ENCODE data around the gene PXMP4.

DNA sequence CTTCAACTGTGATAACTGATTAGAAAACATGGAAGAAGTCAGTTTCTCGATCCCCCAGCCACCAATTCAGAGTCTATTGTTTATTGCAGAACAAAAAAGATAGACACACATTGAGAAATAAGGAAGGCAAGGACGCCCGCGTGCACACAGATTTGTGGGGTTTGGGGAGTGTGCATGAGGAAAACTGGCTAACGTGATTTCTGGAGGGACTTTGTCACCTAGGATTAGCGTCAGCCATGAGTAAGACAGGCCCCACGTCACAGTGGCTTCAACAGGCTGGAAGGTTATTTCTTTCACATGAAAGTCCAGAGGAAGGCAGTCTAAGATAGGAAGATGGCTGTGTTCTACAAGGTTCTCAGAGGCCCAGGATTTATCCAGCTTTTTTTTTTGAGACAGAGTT lies 19.4 kb upstream of the PXMP4 start:
- TF ChIP-seq, protein P1, sequence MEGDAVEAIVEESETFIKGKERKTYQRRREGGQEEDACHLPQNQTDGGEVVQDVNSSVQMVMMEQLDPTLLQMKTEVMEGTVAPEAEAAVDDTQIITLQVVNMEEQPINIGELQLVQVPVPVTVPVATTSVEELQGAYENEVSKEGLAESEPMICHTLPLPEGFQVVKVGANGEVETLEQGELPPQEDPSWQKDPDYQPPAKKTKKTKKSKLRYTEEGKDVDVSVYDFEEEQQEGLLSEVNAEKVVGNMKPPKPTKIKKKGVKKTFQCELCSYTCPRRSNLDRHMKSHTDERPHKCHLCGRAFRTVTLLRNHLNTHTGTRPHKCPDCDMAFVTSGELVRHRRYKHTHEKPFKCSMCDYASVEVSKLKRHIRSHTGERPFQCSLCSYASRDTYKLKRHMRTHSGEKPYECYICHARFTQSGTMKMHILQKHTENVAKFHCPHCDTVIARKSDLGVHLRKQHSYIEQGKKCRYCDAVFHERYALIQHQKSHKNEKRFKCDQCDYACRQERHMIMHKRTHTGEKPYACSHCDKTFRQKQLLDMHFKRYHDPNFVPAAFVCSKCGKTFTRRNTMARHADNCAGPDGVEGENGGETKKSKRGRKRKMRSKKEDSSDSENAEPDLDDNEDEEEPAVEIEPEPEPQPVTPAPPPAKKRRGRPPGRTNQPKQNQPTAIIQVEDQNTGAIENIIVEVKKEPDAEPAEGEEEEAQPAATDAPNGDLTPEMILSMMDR (IDR thresholded peaks at IDR 0.05; ENCODE audit: low read depth, low read length, poor library complexity, severe bottlenecking) = no peak
- no peak for TF ChIP-seq EZH2phosphoT487 (IDR thresholded peaks at IDR 0.05; ENCODE audit: borderline replicate concordance, low read length)
